GM19395 (cell line): Measurements from ENCODE around the gene CNNM3.
"Not testable (repeated sequence)": the region's sequence is repeated elsewhere in the genome, so short reads cannot be mapped to it uniquely, and the experiment has no call there.

Source experiments
- ATAC-seq: cut with Tn5 transposase; IDR thresholded peaks from one replicate; pipeline ENCODE4 v1.9.1; 2021; ENCODE audit warnings: mild to moderate bottlenecking, moderate library complexity; ENCODE audit not compliant: unreplicated experiment

CNNM3 gene

DNA sequence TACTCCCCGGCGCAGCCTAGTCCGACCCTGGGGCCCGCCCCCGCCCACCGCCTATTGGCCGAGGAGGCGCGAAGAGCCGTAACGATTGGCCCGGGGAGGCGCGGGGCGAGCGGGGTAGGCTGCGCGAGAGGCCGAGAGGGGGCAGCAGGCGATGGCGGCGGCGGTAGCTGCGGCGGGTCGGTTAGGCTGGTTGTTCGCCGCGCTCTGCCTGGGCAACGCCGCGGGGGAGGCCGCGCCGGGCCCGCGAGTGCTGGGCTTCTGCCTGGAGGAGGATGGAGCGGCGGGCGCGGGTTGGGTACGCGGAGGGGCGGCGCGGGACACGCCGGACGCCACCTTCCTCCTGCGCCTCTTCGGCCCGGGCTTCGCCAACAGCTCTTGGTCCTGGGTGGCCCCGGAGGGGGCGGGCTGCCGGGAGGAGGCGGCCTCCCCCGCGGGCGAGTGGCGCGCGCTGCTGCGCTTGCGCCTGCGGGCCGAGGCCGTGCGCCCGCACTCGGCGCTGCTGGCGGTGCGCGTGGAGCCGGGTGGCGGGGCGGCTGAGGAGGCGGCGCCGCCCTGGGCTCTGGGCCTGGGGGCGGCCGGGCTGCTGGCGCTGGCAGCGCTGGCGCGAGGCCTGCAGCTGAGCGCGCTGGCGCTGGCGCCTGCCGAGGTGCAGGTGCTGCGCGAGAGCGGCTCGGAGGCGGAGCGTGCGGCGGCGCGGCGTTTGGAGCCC, at the start of gene CNNM3:
Gene CNNM3 (plus strand): TSS at position 142 of the 709 bp plus-strand sequence. CDS start 10 bp downstream, at position 152.
- ATAC-seq = peak; percentile 86

DNA sequence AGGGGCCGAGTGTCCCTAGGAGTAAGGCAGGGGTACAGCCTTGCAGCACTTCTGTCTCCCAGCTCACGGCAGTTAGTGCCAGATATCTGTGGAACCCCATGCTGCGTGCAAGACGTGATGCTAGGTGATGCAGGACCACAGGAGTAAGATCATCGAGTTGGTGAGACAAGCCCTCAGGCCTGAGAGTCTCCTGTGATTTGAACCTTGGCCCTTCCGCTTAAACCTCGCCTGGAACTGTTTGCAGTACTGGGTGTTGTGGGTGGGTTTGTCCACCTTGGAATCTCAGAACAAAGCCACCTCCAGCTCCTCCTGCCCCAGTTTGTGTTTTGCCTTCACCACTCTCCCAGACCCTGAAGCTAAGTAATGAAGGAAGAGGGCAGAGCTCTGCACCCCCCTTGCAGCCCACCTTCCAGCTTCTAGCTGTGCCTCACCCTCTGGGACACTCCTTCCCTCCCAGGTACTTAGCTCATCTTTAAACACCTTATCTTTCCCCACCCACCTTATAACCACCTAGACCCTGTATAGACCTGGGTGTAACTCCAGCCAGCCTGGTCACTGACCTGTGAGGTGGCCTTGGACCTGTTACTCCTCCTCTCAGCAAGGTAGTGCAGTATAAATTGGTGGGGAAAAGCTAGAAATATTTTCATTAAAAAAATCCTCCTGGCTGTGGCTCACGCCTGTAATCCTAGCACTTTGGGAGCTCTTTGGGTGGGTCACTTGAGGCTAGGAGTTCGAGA, 48.8 kb upstream of the CNNM3 start:
- no peak for ATAC-seq

DNA sequence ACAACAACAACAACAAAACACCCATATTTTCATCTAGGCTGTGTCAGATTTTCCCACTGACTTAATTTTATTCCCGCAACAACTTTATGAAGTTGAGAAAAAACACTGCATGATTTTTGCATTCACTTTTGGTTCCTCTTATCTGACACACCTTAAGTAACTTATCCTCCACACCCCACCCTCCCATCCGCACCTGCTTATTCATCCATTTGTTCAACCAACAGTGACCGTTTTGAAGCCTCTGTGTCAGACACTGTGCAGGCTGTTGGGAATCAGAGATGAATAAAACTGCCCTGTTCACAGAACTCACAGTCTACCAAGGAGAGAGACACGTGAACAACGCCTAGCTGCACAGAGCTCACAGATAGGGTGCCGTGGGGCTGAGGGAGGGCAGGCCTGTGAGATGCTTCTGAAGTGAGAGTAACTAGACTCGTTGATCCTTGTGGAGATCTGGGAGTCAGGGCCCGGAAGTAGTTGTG, 47.9 kb upstream of the CNNM3 start:
- peak; percentile 56 for ATAC-seq

DNA sequence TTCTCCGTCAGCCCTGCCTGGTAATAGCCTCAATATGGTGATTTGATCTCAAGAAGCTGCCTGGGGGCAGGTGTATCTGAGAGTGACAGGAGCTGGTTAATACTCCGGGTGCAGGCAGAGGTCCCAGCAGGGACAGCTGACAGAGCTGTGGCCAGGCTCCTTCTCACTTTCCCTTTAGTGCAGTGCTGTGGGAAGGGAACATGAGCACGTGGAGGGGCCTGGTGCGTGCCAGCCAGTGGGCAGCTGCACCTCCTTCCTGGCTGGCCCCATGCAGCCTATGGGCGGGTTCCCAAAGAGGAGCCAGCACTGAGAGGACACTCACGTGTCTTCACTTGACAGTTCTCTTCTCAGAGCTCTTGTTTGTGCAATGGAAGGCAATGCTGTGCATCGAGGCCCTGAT, 46.3 kb upstream of the CNNM3 start:
- ATAC-seq = no peak

DNA sequence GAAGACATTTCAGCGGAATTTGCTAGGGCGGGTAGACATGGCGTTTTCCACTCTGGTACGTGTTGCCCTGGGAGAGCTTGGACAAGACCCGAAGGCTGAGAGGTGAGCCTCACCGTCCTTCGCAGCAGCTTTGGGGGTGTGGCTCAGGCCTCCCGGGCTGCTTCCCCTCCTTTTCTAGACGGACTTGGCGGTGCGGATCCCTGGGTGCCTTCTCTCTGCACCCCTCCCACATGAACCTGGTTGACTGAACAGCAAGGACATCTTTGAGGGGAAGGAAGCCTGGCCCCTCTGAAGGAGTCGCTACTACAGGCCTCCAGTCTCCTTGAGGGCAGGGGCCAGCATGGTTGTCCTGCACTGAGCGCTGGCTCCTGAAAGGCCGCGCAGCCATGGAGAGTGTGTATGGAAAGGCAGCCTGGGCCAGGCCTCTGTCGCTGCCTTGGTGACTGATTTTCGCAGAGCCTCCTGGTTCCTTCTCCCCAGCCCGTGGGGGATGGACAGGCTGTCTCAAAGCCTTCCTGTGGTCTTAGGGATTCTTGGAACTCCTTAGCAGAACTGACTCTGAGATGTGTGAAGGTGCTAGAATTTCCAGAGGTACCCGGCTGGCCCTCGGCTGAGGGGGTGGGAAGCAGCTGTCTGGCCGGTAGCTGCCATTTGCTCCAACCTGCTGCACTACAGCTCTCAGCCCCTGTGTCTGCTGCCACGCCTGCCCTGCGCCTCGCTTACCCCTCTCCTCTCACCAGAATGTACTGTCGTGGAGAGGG, 45.4 kb upstream of the CNNM3 start:
- ATAC-seq = no peak

DNA sequence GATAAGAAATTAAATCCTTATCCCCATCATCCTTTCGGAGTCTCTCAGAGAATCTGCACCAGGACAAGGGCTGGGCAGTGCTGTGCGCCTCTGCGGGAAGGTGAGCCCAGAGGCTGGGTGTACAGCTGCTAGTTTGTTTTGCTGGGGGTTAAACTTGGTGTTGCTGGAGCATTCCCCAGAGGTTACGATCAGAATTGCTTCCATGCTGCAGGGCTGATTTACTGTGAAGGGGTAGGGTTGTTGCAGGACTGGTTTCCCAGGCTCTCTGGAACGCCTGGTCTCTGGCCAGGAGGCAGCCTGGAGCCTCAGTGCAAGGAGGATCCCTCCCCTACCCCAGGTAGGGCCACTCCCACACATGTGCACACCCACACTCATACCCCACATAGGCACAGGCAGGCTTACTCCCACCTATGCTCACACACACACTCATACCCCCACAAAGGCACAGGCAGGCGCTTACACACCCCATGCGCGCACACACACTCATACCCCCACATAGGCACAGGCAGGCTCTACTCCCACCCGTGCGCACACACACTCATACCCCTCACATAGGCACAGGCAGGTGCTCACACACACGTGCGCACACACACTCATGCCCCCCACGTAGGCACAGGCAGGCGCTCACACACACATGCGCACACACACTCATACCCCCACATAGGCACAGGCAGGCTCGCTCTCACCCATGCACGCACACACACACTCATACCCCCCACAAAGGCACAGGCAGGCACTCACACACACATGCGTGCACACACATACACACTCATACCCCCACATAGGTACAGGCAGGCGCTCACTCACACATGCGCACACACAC, 44.1 kb upstream of the CNNM3 start:
- no peak for ATAC-seq

DNA sequence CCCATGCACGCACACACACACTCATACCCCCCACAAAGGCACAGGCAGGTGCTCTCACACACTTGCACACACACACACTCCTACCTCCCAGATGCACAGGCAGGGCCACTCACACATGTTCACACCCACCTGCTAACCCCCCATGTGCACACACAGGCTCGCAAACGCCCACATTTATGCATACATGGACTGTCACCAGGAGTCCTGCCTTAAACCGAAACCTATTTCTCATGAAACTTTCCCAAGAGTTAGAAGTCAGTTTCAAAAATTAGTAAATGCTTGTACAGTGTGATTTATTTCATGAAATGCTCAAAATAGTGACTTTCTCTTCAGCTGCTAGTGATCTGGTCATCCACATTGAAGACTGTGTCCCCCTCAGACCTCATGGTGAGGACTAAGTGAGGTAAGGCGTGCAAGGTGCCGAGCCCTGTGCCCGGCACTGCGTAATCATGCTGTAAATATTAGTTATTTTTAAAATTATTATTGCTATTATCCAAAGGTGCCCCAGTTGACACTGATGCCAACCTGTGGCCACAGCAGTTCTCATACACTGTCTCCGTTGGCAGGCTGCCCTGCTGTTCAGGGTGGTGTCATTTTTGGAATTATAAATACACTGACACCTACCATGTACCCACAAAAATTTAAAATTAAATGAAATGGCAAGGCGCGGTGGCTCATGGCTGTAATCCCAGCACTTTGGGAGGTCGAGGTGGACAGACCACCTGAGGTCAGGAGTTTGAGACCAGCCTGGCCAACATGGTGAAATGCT, 43.0 kb upstream of the CNNM3 start:
- ATAC-seq = no peak

DNA sequence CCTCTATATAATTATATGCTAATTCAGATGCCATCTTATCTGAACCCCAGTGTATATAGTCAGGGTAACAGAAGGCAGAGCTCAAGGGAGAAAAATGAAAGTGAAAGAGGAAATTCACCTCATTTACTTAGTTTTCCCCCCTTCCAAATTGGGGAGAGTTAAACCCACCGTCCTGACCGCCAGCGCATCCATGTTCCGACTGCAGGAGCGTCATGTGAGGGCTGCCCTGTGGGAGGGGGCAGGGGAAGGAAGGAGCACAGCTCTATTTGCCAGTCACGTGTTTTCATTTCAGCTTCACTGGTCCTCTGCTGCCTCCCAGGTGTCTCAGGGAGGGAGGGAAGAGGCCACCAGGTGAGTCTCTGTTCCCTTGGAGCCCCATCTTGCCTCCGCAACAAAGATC, 42.1 kb upstream of the CNNM3 start:
- ATAC-seq = no peak

DNA sequence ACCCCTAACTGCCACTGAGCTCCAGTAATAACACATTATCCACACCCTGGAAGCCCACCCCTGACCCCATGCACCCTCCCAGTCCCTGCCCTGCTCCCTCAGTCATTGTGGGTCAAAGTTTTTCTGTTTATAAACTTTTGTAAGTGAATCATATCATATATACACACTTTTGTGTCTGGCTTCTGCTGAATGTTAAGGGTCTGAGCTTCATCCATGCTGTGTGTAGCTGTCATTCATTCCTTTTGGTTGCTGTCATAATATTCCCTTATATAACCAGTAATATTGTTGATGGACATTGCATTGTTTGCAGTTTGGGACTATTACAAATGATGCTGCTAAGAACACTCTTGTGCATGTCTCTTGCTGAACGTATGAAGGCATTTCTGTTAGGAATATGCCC, 40.9 kb upstream of the CNNM3 start:
- no peak for ATAC-seq

DNA sequence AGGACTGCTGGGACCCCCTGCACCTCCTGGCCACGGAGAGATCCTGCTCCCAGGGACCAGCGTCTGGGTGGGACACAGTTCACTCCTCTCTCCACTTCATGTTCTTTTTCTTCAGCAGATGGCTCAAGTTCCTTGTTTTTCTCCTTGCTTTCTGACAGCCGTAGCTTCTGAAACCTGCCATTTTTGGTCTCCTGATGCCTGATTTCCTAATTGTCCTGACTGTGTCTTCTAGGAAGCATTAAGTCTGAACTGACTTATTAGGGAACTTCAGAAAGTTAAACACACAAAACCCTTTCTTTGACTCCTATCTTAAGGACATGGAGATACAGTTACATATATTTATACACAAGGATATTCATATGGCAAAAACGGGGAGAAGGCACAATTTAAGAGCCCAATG, 32.7 kb upstream of the CNNM3 start:
- no peak for ATAC-seq

DNA sequence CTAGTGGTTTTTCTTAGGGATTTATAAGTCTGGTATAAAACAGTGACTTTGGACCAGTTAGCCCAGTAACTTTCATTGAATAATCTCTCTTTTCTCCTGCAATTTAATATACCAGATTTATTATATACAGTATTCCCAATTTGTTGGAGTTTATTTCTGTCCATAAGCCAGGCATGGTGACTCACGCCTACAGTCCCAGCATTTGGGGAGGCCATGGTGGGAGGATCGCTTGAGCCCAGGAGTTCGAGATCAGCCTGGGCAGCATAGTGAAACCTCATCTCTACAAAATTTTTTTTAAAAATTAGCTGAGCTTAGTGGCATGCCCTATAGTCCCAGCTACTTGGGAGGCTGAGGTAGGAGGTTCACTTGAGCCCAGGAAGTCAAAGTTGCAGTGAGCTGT, 28.7 kb upstream of the CNNM3 start:
- no peak for ATAC-seq

DNA sequence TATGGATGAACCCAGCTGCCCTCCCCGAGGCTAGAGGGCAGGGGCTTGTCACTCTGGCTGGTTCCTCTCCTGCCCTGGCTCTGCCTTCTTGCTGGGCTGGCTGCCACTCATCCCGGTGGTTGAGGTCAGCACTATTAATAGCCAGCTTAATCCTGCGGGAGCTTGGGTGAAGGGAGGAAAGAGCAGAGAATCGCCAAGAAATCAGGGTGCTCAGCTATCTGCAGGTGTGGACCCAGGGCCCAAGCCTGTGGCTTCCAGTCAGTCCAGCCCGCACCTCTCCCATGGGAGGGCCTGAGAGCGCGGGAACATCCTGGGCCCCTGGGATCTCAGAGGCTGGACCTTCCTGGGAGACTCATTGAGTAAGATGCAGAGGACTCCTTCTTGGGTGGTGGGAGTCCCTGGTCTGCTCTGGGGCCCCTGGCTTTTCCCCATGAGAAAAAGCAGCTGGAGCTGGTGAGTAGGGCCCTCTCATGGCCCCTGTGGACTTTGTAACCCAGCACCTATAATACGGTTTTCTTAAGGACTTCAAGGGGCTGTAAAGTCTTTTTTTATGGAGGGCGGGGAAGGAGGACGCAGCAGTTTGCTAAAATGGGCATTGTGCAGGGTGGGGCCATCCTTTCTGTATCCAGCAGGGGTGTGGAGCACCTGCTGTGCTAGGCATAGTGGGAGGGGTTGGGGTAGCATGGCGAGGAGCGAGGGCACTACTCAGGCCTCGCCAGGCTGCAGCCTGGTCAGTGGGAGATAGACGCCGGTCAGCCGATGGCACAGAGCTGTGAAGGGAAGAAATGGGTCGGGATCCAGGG, 27.4 kb upstream of the CNNM3 start:
- no peak for ATAC-seq

DNA sequence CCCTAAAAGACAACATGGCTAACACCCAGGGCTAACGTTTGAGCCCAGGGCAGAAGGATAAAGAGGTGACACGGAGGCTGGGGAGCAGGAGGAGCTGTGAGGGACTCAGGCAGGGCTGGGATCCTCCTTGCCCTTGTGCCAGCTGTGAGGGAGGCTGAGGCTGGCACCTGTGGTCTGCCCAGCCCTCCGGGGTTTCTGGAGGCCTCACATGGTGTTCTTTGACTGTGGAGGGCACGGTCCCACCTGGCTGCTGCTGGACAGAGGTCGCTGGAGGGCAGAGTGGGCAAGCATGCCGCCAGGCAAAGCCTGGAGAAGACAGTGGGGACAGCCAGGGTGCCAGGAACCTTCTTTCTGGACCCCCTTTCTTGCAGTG, 26.8 kb upstream of the CNNM3 start:
- ATAC-seq = no peak

DNA sequence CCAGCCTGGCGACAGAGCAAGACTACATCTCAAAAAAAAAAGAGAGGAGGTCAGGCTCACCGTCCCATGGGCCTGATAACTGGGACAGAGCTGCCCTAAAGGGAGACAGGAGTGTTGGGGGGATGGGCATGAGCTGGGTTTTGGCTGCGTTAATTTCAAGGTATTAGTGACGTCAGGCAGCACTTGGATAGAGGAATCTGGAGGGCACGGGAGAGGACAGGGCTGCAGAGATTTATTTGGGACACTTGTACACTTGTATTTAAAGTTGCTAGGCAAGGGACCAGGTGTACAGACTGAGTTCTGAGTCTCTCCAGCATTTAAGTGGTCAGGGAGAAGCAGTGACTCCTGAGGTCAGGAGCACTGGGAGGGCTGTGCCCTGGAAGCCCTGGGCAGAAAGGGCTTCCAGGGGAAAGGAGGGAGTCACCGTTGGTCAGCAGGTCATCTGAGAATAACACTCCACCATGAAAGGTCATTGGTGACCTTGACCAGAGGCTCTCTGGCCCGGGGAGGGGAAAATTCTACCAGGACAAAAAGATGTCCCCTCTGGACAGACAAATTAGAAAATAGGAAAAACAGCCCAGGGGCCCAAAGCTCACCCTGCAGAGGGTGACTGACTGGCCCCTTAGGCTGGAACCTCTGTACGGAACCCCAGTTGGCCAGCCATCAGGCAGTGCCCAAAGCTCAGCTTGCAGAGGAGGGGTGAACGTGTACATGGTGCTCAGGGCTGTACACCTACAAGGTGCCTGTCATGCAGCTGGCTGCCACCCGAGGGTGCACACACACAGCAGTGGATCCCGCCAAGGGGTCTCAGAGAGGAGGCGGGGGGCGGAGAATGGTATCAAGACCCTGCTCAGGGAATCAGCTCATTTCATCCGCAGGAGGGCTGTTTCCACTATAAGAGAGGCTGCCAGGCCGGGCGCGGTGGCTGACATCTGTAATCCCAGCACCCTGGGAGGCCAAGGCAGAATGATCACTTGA, 23.0 kb upstream of the CNNM3 start:
- ATAC-seq = no peak

DNA sequence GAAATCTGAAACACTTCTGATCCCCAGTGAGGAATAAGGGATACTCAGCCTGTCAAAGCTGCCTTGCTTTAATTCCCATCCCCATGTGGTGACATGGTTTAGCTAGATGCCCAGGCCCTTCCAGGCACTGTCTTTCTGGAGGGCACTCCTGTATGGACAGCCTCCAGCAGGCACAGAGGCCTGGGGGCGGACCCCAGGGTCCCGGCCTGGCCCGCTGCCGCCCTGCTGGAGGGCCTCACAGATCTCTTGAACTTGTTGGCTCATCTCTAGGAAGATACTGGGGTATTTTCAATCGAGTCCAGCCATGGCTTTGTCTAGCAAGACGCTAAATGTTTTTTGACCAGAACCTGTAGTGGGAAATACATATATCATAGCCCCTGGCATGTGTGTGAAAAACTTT, 21.0 kb upstream of the CNNM3 start:
- no peak for ATAC-seq

DNA sequence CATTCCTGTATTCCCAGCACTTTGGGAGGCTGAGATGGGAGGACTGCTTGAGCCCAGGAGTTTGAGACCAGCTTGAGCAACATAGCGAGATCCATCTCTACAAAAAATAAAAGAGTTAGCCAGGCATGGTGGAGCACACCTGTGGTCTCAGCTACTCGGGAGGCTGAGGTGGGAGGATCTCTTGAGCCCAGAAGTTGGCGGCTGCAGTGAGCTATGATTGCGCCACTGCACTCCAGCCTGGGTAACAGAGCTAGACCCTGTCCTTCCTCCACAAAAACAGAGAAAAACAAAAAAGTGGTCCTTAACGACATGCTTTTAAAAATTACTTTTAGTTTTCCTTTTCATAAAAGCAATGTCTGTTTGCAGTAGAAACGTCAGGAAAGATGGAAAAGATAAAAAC, 19.6 kb upstream of the CNNM3 start:
- not testable (repeated sequence) for ATAC-seq

DNA sequence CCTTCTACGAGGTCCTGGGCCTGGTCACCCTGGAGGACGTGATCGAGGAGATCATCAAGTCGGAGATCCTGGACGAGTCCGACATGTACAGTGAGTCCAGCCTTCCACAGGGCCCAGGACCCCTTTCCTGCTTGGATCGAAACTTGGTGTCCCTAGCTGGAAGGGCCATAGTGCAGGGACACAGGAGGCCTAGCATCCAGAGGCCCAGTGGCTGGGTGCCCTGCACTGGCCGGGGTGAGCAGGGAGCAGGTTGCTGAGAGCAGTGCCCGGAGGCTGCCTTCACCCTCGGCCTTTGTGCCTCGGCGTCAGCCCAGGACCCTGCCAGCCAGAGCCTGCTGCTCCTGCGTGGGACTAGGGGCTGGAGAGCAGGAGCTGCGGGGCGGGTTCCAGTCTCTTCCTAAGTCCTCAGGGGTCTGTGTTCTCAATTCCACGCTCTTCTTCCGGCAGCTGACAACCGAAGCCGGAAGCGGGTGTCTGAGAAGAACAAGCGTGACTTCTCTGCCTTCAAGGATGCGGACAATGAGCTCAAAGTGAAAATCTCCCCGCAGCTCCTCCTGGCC, 18.9 kb upstream of the CNNM3 start:
- no peak for ATAC-seq
